GM12891 (cell line): ENCODE results near the gene GHR.

Source experiments
- POLR2A ChIP-seq: IDR thresholded peaks from 2 replicates; pipeline ENCODE4 v1.6.1; 2011; ENCODE audit warnings: low read depth, low read length, control low read depth
- SPI1 ChIP-seq: IDR thresholded peaks from 2 replicates; pipeline ENCODE4 v1.6.1; 2011; ENCODE audit warnings: low read depth, low read length, control low read depth

DNA sequence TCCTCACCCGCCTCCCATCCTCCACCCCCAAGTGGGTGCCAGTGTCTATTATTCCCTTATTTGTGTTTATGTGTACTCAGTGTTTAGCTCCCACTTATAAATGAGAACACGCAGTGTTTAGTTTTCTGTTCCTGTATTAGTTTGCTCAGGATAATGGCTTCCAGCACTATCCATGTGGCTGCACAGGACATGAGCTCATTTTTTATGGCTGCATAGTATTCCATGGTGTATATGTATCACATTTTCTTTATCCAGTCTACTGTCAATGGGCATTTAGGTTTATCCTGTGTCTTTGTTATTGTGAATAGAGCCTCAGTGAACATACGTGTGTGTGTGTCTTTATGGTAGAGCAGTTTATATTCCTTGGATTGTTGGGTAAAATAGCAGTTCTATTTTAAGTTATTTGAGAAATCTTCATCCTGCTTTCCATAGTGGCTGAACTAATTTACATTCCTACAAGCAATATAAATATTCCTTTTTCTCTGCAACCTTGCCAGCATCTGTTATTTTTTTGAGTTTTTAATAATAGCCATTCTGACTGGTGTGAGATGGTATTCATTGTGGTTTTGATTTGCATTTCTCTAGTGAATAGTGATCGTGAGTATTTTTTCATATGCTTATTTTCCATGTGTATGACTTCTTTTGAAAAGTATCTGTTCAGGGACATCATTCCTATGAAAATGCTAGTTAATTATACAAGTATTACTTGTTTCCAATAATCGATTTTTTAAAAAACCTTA, 169.3 kb downstream of the GHR start:
- TF ChIP-seq POLR2A (no peak), SPI1 (no peak)
